Dermis microvascular lymphatic vessel endothelial cell (primary cell): ENCODE results near the gene SLC35D1. TPM values are rescaled to one million over a fixed set of nuclear protein-coding genes. Genes with fewer than 3 reads are reported as not detected.
"Not testable (repeated sequence)": the region's sequence is repeated elsewhere in the genome, so short reads cannot be mapped to it uniquely, and the experiment has no call there.

Experiments used
- DNase-seq, 2 donors: peaks; one replicate each; pipeline versions ENCODE4 v3.0.0 to v3.0.0-alpha.2; 2010; ENCODE audit warnings: low read depth in 2 of 2
- total RNA-seq: library from RNA; depleted of rRNA; stranded (reverse); fragments of >200 nt; gene quantifications from 2 replicates; pipeline ENCODE4 v1.2.1, GENCODE V29; 2014

Gene SLC35D1
- total RNA-seq, result 3.6 and 3.7 TPM in 2 replicates

- DNase-seq, result peak; percentile 23 to 75
These were observed at the start of gene SLC35D1 for GRCh38 chr1:67053785-67054772. Gene SLC35D1 (minus strand): TSS chr1:67054148. CDS start chr1:67054013, 135 bp downstream.

GRCh38 chr1:67103548-67103947, 49.6 kb upstream of the SLC35D1 start:
- DNase-seq, result no peak

GRCh38 chr1:67100833-67101232, 46.9 kb upstream of the SLC35D1 start:
- DNase-seq, result no peak

GRCh38 chr1:67097305-67097704, 43.4 kb upstream of the SLC35D1 start:
- DNase-seq, result no peak

- DNase-seq, result no peak
These were observed 40.2 kb upstream of the SLC35D1 start for GRCh38 chr1:67094191-67094590.

- DNase-seq, result no peak
These were observed 35.8 kb upstream of the SLC35D1 start for GRCh38 chr1:67089685-67090208.

GRCh38 chr1:67088440-67088839, 34.5 kb upstream of the SLC35D1 start:
- no peak for DNase-seq

- DNase-seq, result no peak
These were observed 31.4 kb upstream of the SLC35D1 start for GRCh38 chr1:67085326-67085725.

- DNase-seq, result no peak
These were observed 30.9 kb upstream of the SLC35D1 start for GRCh38 chr1:67084765-67085318.

- no peak for DNase-seq
These were observed 24.3 kb upstream of the SLC35D1 start for GRCh38 chr1:67078291-67078690.

GRCh38 chr1:67077593-67077992, 23.6 kb upstream of the SLC35D1 start:
- DNase-seq, result no peak

GRCh38 chr1:67072749-67073148, 18.8 kb upstream of the SLC35D1 start:
- DNase-seq, result no peak

GRCh38 chr1:67067655-67068054, 13.7 kb upstream of the SLC35D1 start:
- DNase-seq, result not testable (repeated sequence)

- no peak for DNase-seq
These were observed 8.5 kb upstream of the SLC35D1 start for GRCh38 chr1:67062412-67062811.

- DNase-seq, result no peak
These were observed 7.3 kb upstream of the SLC35D1 start for GRCh38 chr1:67061266-67061665.

- DNase-seq, result peak in 1 of 2 donors; percentile 30
These were observed 6.9 kb upstream of the SLC35D1 start for GRCh38 chr1:67060811-67061218.

GRCh38 chr1:67059346-67059745, 5.4 kb upstream of the SLC35D1 start:
- no peak for DNase-seq

- DNase-seq, result no peak
These were observed 4.8 kb upstream of the SLC35D1 start for GRCh38 chr1:67058761-67059160.

- no peak for DNase-seq
These were observed 4.3 kb upstream of the SLC35D1 start for GRCh38 chr1:67058242-67058641.

- DNase-seq, result peak; percentile 21 to 73
These were observed 488 bp downstream of the SLC35D1 start for GRCh38 chr1:67053535-67053784.

- DNase-seq, result peak in 1 of 2 donors; percentile 41
These were observed 1.0 kb downstream of the SLC35D1 start for GRCh38 chr1:67052741-67053534.

GRCh38 chr1:67051196-67051595, 2.8 kb downstream of the SLC35D1 start:
- no peak for DNase-seq
